IMR-90 (cell line): ENCODE results near the gene MICALL2. TPM values are rescaled to one million over a fixed set of nuclear protein-coding genes. Genes with fewer than 3 reads are reported as not detected.

Experiments used
- ATAC-seq: fragments of 200-7000 bp; cut with Tn5 transposase; 2 replicates; pipeline ENCODE4 v1.9.1; 2020; ENCODE audit warnings: low read depth, mild to moderate bottlenecking, moderate library complexity
- BruUV-seq: library from RNA; stranded (reverse); fragments of 400-500 nt; replicated peaks from 2 replicates; lab custom pipeline; 2021; lab: Mats Ljungman, UMichigan
- CTCF ChIA-PET: fragments of 300-600 bp; formaldehyde crosslinking; extraction: SDS; loops from one replicate; lab custom pipeline; 2021; ENCODE audit warnings: antibody characterized with exemption; lab: Yijun Ruan, JAX
- POLR2A ChIA-PET: fragments of 300-600 bp; sonication (Branson Sonifier 250); formaldehyde crosslinking; loops from one replicate; lab custom pipeline; 2022; ENCODE audit warnings: antibody characterized with exemption; ENCODE audit not compliant: unreplicated experiment; lab: Charles Lee
- DNase-seq: peaks from one replicate; pipeline ENCODE4 v3.0.0; 2013
- H2AFZ ChIP-seq: replicated peaks from 2 replicates; pipeline ENCODE3; 2013; ENCODE audit warnings: low read length, mild to moderate bottlenecking; ENCODE audit not compliant: poor library complexity
- H2AK5ac ChIP-seq: 2 replicates; pipeline ENCODE4 v1.6.1; 2013; ENCODE audit warnings: low read depth, low read length, inconsistent platforms
- H2AK9ac ChIP-seq: replicated peaks from 2 replicates; pipeline ENCODE3; 2013; ENCODE audit warnings: mild to moderate bottlenecking, low read depth, low read length, moderate library complexity; ENCODE audit not compliant: poor library complexity
- H2BK120ac ChIP-seq: 2 replicates; pipeline ENCODE4 v1.6.1; 2013; ENCODE audit warnings: low read depth, low read length, inconsistent platforms
- H2BK15ac ChIP-seq: 3 replicates; pipeline ENCODE4 v1.6.1; 2013; ENCODE audit warnings: low read depth, low read length, inconsistent platforms
- H2BK20ac ChIP-seq: 2 replicates; pipeline ENCODE4 v1.6.1; 2013; ENCODE audit warnings: low read depth, mild to moderate bottlenecking, inconsistent platforms, low read length, moderate library complexity
- H2BK5ac ChIP-seq: 2 replicates; pipeline ENCODE4 v1.6.1; 2013; ENCODE audit warnings: mild to moderate bottlenecking, low read depth, low read length, inconsistent platforms; ENCODE audit not compliant: poor library complexity, severe bottlenecking
- H3K14ac ChIP-seq: replicated peaks from 2 replicates; pipeline ENCODE4 v1.6.1; 2013; ENCODE audit warnings: low read depth, low read length, inconsistent platforms
- H3K18ac ChIP-seq: 2 replicates; pipeline ENCODE4 v1.6.1; 2013; ENCODE audit warnings: low read depth, low read length, control low read depth
- H3K23ac ChIP-seq: 2 replicates; pipeline ENCODE4 v1.6.1; 2013; ENCODE audit warnings: low read depth, low read length, inconsistent platforms
- H3K27ac ChIP-seq: 2 replicates; pipeline ENCODE4 v1.5.1; 2013; ENCODE audit warnings: mild to moderate bottlenecking, control low read depth, low read length; ENCODE audit not compliant: insufficient read depth
- H3K27me3 ChIP-seq: 2 replicates; pipeline ENCODE4 v1.6.1; 2013; ENCODE audit warnings: low read length; ENCODE audit not compliant: control insufficient read depth, insufficient read depth
- H3K36me3 ChIP-seq: 2 replicates; pipeline ENCODE4 v1.6.1; 2013; ENCODE audit warnings: low read length, mixed read lengths; ENCODE audit not compliant: control insufficient read depth, insufficient read depth
- H3K4ac ChIP-seq: 2 replicates; pipeline ENCODE4 v1.6.1; 2013; ENCODE audit warnings: low read depth, low read length, inconsistent platforms
- H3K4me1 ChIP-seq: 2 replicates; pipeline ENCODE4 v1.6.1; 2013; ENCODE audit warnings: low read length, mixed read lengths; ENCODE audit not compliant: control insufficient read depth, insufficient read depth
- H3K4me2 ChIP-seq: 2 replicates; pipeline ENCODE4 v1.6.1; 2013; ENCODE audit warnings: low read depth, mild to moderate bottlenecking, control low read depth, low read length, moderate library complexity
- H3K4me3 ChIP-seq: 2 replicates; pipeline ENCODE4 v1.5.1; 2013; ENCODE audit warnings: low read depth, mild to moderate bottlenecking, control low read depth, low read length, moderate library complexity; ENCODE audit not compliant: insufficient read depth
- H3K56ac ChIP-seq: 2 replicates; pipeline ENCODE4 v1.6.1; 2013; ENCODE audit warnings: low read length, inconsistent platforms; ENCODE audit not compliant: insufficient read depth; ENCODE audit errors: extremely low read depth
- H3K79me1 ChIP-seq, 2 experiments: 2 replicates each; pipeline ENCODE4 v1.6.1; 2013; ENCODE audit warnings: low read length in 2 of 2, inconsistent platforms in 1 of 2, low read depth in 1 of 2
- H3K9ac ChIP-seq: 2 replicates; pipeline ENCODE4 v1.6.1; 2013; ENCODE audit warnings: low read depth, low read length, control low read depth
- H3K9me1 ChIP-seq: 2 replicates; pipeline ENCODE4 v1.6.1; 2013; ENCODE audit warnings: low read length, inconsistent platforms; ENCODE audit not compliant: insufficient read depth
- H3K9me3 ChIP-seq: 2 replicates; pipeline ENCODE4 v1.6.1; 2013; ENCODE audit warnings: low read length; ENCODE audit not compliant: control insufficient read depth, insufficient read depth
- H4K20me1 ChIP-seq: 2 replicates; pipeline ENCODE4 v1.6.1; 2013; ENCODE audit warnings: low read length, inconsistent platforms; ENCODE audit not compliant: insufficient read depth
- H4K5ac ChIP-seq: 2 replicates; pipeline ENCODE4 v1.6.1; 2013; ENCODE audit warnings: mild to moderate bottlenecking, low read depth, low read length, control low read depth
- H4K8ac ChIP-seq, 2 experiments: 2 replicates each; pipeline ENCODE4 v1.6.1; 2013; ENCODE audit warnings: low read depth in 2 of 2, low read length in 2 of 2, control low read depth in 1 of 2, inconsistent platforms in 1 of 2
- H4K91ac ChIP-seq: 2 replicates; pipeline ENCODE4 v1.6.1; 2013; ENCODE audit warnings: low read depth, low read length, inconsistent platforms; ENCODE audit not compliant: insufficient read depth
- BHLHE40 ChIP-seq: fragments of 150-350 bp; IDR thresholded peaks from 2 replicates; pipeline ENCODE4 v1.6.1; 2016; ENCODE audit warnings: mild to moderate bottlenecking, low read depth, low read length
- CEBPB ChIP-seq: IDR thresholded peaks from 2 replicates; pipeline ENCODE4 v1.6.1; 2012; ENCODE audit warnings: low read depth, low read length, improper control_type of control experiment
- CHD1 ChIP-seq: IDR thresholded peaks from 2 replicates; pipeline ENCODE4 v1.6.1; 2012; ENCODE audit warnings: low read depth, low read length, improper control_type of control experiment
- FOS ChIP-seq: fragments of 150-350 bp; IDR thresholded peaks from 2 replicates; pipeline ENCODE4 v1.6.1; 2016; ENCODE audit warnings: low read depth, low read length
- MAFK ChIP-seq: IDR thresholded peaks from 2 replicates; pipeline ENCODE4 v1.6.1; 2012; ENCODE audit warnings: low read depth, low read length, improper control_type of control experiment
- MAZ ChIP-seq: IDR thresholded peaks from 2 replicates; pipeline ENCODE4 v1.6.1; 2012; ENCODE audit warnings: low read depth, mild to moderate bottlenecking, low read length, improper control_type of control experiment, moderate library complexity, borderline replicate concordance
- NFE2L2 ChIP-seq: fragments of 150-350 bp; IDR thresholded peaks from 2 replicates; pipeline ENCODE4 v1.6.1; 2016; ENCODE audit warnings: low read depth, mild to moderate bottlenecking, low read length
- POLR2A ChIP-seq: IDR thresholded peaks from 2 replicates; pipeline ENCODE4 v1.6.1; 2012; ENCODE audit warnings: mild to moderate bottlenecking, low read depth, low read length
- RAD21 ChIP-seq: IDR thresholded peaks from 2 replicates; pipeline ENCODE4 v1.6.1; 2012; ENCODE audit warnings: low read length, improper control_type of control experiment
- RCOR1 ChIP-seq: IDR thresholded peaks from 2 replicates; pipeline ENCODE4 v1.6.1; 2012; ENCODE audit warnings: mild to moderate bottlenecking, low read length, improper control_type of control experiment; ENCODE audit not compliant: insufficient replicate concordance
- RFX5 ChIP-seq: IDR thresholded peaks from 2 replicates; pipeline ENCODE4 v1.8.0; 2012; ENCODE audit warnings: low read depth, mild to moderate bottlenecking, low read length, moderate library complexity
- WGBS, 2 experiments: methylation state at CpG; one replicate each; pipeline versions ENCODE4 v1.1.5 to v1.1.7; 2013; ENCODE audit warnings: missing lambda C conversion rate in 2 of 2; ENCODE audit not compliant: insufficient read length in 1 of 2; ENCODE audit errors: extremely low coverage in 2 of 2; 5-methylcytosine and 5-hydroxymethylcytosine counted together
- dilution Hi-C: fragments of 300-500 bp; cut with HindIII; formaldehyde crosslinking; loops from one replicate; pipeline ENCODE4 v1.14.3; 2018; ENCODE audit warnings: low sequenced_read_pairs; ENCODE audit not compliant: unreplicated experiment
- in situ Hi-C: fragments of 300-500 bp; cut with MboI; formaldehyde crosslinking; loops from 3 replicates; pipeline ENCODE4 v1.14.3; 2019; ENCODE audit warnings: low sequenced_read_pairs, inconsistent platforms, mixed read lengths
- intact Hi-C: fragments of 100-400 bp; cut with micrococcal nuclease; formaldehyde crosslinking; loops from 2 replicates; pipeline ENCODE4 v1.10.0; 2022
- polyA plus RNA-seq, 3 experiments: library from polyadenylated mRNA; depleted of rRNA; stranded (reverse); fragments of >200 nt; gene quantifications; 2 replicates each; pipeline ENCODE4 v1.2.3, GENCODE V29; 2012; ENCODE audit warnings: low replicate concordance in 1 of 3
- total RNA-seq: library from RNA; depleted of rRNA; stranded (reverse); fragments of >200 nt; gene quantifications from 2 replicates; pipeline ENCODE4 v1.2.3, GENCODE V29; 2012
- TF ChIP-seq, protein P1 (sequence below): conservative IDR thresholded peaks from 2 replicates; pipeline ENCODE4 v1.5.1; 2012; ENCODE audit warnings: mild to moderate bottlenecking, low read depth, low read length, improper control_type of control experiment
- TF ChIP-seq, protein P2 (sequence below): fragments of 150-350 bp; IDR thresholded peaks from 2 replicates; pipeline ENCODE4 v1.6.1; 2016; ENCODE audit warnings: low read depth, mild to moderate bottlenecking, low read length, moderate library complexity, borderline replicate concordance

MICALL2 gene
- total and polyA plus RNA-seq, 2 of the 4 experiments (the other 2 are of a cell fraction): 6.6 to 34.1 TPM

DNA sequence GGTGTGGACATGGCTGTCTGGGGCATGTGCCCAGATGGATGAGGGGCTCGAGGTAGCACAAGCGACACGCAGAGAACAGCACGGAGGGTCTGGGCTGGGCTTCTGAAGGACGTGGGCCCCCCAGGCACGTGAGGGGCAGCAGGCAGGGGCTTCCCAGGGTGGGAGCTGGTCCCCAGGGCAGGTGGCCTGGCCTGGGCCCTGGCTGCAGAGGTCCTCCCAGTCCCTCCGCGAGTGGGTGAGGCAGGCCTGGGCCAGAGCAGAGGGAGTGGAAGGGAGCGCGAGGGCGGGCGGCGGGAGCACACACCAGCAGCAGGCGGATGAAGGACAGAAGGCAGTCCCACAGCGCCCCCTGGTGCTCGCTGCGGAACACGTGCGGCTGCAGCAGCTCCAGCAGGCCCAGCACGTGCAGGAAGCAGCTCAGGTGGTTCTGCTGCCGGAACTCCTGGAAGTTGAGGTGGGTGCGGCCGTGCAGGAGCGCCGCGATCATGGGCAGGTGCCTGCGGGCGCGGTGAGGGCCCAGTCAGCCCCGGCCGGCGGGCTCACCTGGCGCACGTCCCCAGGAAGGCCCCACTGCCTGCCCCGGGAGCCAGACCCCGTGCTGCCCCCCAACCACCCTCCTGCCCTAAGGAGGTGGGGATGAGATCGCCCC lies 14.7 kb upstream of the MICALL2 start (continued):
- no peak for TF ChIP-seq CEBPB

DNA sequence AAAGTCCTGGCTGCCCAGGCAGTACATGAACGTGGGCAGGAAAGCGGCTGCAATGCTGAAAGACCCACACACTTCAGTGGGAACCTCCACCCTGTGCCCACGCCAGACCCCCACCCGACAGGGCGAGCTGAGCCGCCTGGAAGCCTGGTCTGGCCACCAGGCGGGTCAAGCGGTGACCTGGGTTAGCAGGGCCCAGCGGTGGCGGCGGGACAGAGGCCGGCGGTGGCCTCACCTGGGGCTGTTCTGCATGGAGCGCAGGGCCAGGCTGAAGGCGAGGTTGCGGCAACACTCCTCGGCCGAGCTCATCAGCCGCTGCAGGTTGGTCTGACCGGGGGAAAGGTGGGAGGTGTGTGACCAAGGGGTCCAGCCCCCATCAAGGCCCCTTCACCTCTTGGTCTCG lies 11.6 kb upstream of the MICALL2 start:
- Histone ChIP-seq H2AK5ac (no peak overlapping the region), H3K23ac (no peak overlapping the region), H3K18ac (no peak overlapping the region), H3K9me3 (no peaks in the 10 kb centered on the region), H3K36me3 (peaks cover 45% of the 10 kb centered on the region), H3K14ac (no peak overlapping the region), H3K9me1 (no peaks in the 10 kb centered on the region), H3K4me3 (no peak overlapping the region), H3K9ac (no peak overlapping the region), H4K8ac (no peak overlapping the region), H3K27me3 (no peaks in the 10 kb centered on the region), H3K4me2 (no peak overlapping the region), H2AFZ (no peak overlapping the region), H2BK120ac (no peak overlapping the region), H3K27ac (no peak overlapping the region), H2BK20ac (no peak overlapping the region), H3K56ac (no peak overlapping the region), H3K4me1 (peaks cover 6% of the 10 kb centered on the region), H3K4ac (no peak overlapping the region), H4K91ac (no peak overlapping the region), H4K5ac (no peak overlapping the region), H3K79me1 (no peaks in the 10 kb centered on the region), H2BK15ac (no peak overlapping the region), H2AK9ac (peak overlapping the region; percentile 28), H4K20me1 (peaks cover 3% of the 10 kb centered on the region; the same call in 1 of the 2 replicates), H2BK5ac (no peak overlapping the region)
- BruUV-seq: no TSS peak
- DNase-seq: no peak
- 96% methylated on average over 10 of the region's 21 CpGs; no CpG with 5 or more reads in 1 of the 2 experiments for WGBS, 2 experiments
- TF ChIP-seq RCOR1: no peak
- TF ChIP-seq, protein P1, sequence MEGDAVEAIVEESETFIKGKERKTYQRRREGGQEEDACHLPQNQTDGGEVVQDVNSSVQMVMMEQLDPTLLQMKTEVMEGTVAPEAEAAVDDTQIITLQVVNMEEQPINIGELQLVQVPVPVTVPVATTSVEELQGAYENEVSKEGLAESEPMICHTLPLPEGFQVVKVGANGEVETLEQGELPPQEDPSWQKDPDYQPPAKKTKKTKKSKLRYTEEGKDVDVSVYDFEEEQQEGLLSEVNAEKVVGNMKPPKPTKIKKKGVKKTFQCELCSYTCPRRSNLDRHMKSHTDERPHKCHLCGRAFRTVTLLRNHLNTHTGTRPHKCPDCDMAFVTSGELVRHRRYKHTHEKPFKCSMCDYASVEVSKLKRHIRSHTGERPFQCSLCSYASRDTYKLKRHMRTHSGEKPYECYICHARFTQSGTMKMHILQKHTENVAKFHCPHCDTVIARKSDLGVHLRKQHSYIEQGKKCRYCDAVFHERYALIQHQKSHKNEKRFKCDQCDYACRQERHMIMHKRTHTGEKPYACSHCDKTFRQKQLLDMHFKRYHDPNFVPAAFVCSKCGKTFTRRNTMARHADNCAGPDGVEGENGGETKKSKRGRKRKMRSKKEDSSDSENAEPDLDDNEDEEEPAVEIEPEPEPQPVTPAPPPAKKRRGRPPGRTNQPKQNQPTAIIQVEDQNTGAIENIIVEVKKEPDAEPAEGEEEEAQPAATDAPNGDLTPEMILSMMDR: no peak
- TF ChIP-seq, protein P2, sequence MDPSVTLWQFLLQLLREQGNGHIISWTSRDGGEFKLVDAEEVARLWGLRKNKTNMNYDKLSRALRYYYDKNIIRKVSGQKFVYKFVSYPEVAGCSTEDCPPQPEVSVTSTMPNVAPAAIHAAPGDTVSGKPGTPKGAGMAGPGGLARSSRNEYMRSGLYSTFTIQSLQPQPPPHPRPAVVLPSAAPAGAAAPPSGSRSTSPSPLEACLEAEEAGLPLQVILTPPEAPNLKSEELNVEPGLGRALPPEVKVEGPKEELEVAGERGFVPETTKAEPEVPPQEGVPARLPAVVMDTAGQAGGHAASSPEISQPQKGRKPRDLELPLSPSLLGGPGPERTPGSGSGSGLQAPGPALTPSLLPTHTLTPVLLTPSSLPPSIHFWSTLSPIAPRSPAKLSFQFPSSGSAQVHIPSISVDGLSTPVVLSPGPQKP: no peak
- TF ChIP-seq BHLHE40: no peak
- no peak for TF ChIP-seq MAZ
- TF ChIP-seq FOS: no peak
- TF ChIP-seq NFE2L2: no peak
- no peak for TF ChIP-seq RAD21
- TF ChIP-seq POLR2A: no peak
- no peak for TF ChIP-seq MAFK
- TF ChIP-seq CHD1: no peak
- TF ChIP-seq CEBPB: no peak
- TF ChIP-seq RFX5: no peak
- ChIA-PET POLR2A (no interaction called here), CTCF (no interaction called here)
- intact Hi-C loops: loop anchor here (5.0 kb wide), 1 partner anchor 279 kb away; no protein-coding TSS in a partner anchor
- in situ Hi-C loops: no loop called here
- dilution Hi-C loops: no loop called here
- no peak for ATAC-seq
